CD14-positive monocyte (primary cell): ENCODE results near the gene SYDE2. TPM values are rescaled to one million over a fixed set of nuclear protein-coding genes. Genes with fewer than 3 reads are reported as not detected.

ENCODE experiments used
- DNase-seq, 3 donors: peaks; one replicate each; pipeline ENCODE4 v3.0.0-alpha.2; 2011 to 2022
- H2AFZ ChIP-seq: 2 replicates; pipeline ENCODE4 v1.6.0; 2012; ENCODE audit warnings: mild to moderate bottlenecking, low read depth, low read length, inconsistent platforms; ENCODE audit not compliant: insufficient read depth, poor library complexity, severe bottlenecking
- H3K27ac ChIP-seq, 2 donors: 1 replicate in 1 of 2; 2 replicates in 1 of 2; pipeline ENCODE4 v1.5.1; 2012 to 2013; ENCODE audit warnings: low read length in 2 of 2, control low read depth in 1 of 2, inconsistent platforms in 1 of 2, low read depth in 1 of 2, mild to moderate bottlenecking in 1 of 2
- H3K27me3 ChIP-seq, 2 donors: one replicate each; pipeline versions ENCODE4 v1.6.0 to v1.6.1; 2011 to 2013; ENCODE audit warnings: low read length in 2 of 2; ENCODE audit not compliant: control insufficient read depth in 2 of 2, insufficient read depth in 2 of 2
- H3K36me3 ChIP-seq, 2 donors: replicated peaks in 1 of 2; 1 replicate in 1 of 2; 2 replicates in 1 of 2; pipeline versions ENCODE4 v1.5.1 to v1.6.1; 2012 to 2013; ENCODE audit warnings: low read length in 2 of 2, control low read depth in 1 of 2, inconsistent platforms in 1 of 2, mild to moderate bottlenecking in 1 of 2; ENCODE audit not compliant: insufficient read depth in 2 of 2, control insufficient read depth in 1 of 2
- H3K4me1 ChIP-seq, 2 donors: 1 replicate in 1 of 2; 2 replicates in 1 of 2; pipeline versions ENCODE4 v1.5.1 to v1.6.1; 2012 to 2013; ENCODE audit warnings: low read length in 2 of 2, control low read depth in 1 of 2, inconsistent platforms in 1 of 2, mild to moderate bottlenecking in 1 of 2, moderate library complexity in 1 of 2; ENCODE audit not compliant: insufficient read depth in 2 of 2, control insufficient read depth in 1 of 2
- H3K4me2 ChIP-seq: replicated peaks from 2 replicates; pipeline ENCODE3; 2012; ENCODE audit warnings: low read length, moderate library complexity, mild to moderate bottlenecking; ENCODE audit not compliant: poor library complexity, severe bottlenecking; ENCODE audit errors: extremely low read depth
- H3K4me3 ChIP-seq, 3 experiments: fragments of 200-600 bp in 1 of 3; sonication (generic) in 1 of 3; replicated peaks in 1 of 3; 1 replicate in 2 of 3; 2 replicates in 1 of 3; pipeline ENCODE4 v1.5.1; 2011 to 2013; ENCODE audit warnings: low read length in 3 of 3, mild to moderate bottlenecking in 3 of 3, control low read depth in 2 of 3, low read depth in 2 of 3, inconsistent platforms in 1 of 3, moderate library complexity in 1 of 3
- H3K79me2 ChIP-seq: 2 replicates; pipeline ENCODE4 v1.6.0; 2012; ENCODE audit warnings: mild to moderate bottlenecking, control low read depth, inconsistent platforms, low read length, moderate library complexity; ENCODE audit not compliant: insufficient read depth
- H3K9ac ChIP-seq: 2 replicates; pipeline ENCODE4 v1.6.0; 2017; ENCODE audit warnings: low read length, mild to moderate bottlenecking; ENCODE audit not compliant: insufficient read depth, poor library complexity, severe bottlenecking
- H3K9me3 ChIP-seq, 2 donors: replicated peaks in 1 of 2; 1 replicate in 1 of 2; 2 replicates in 1 of 2; pipeline versions ENCODE4 v1.5.1 to v1.6.1; 2012 to 2013; ENCODE audit warnings: low read length in 2 of 2, control low read depth in 1 of 2; ENCODE audit not compliant: control insufficient read depth in 1 of 2, insufficient read depth in 1 of 2
- H4K20me1 ChIP-seq: 2 replicates; pipeline ENCODE4 v1.6.0; 2012; ENCODE audit warnings: mild to moderate bottlenecking, low read length, control low read depth, moderate library complexity; ENCODE audit not compliant: insufficient read depth
- H3K27ac Mint-ChIP-seq, 7 donors: one replicate each; pipeline ENCODE4 v1.8.0; 2020; ENCODE audit warnings: mild to moderate bottlenecking in 7 of 7, mixed read lengths in 7 of 7, moderate library complexity in 6 of 7, inconsistent platforms in 2 of 7
- H3K27me3 Mint-ChIP-seq, 3 donors: one replicate each; pipeline ENCODE4 v1.8.0; 2021 to 2022; ENCODE audit warnings: low read depth in 3 of 3, mild to moderate bottlenecking in 3 of 3, mixed read lengths in 3 of 3, moderate library complexity in 3 of 3, inconsistent platforms in 1 of 3
- H3K36me3 Mint-ChIP-seq, 2 donors: one replicate each; pipeline ENCODE4 v1.8.0; 2020; ENCODE audit warnings: mixed read lengths in 2 of 2, inconsistent platforms in 1 of 2, mild to moderate bottlenecking in 1 of 2
- H3K4me1 Mint-ChIP-seq: one replicate; pipeline ENCODE4 v1.8.0; 2020; ENCODE audit warnings: mild to moderate bottlenecking, mixed read lengths
- H3K4me3 Mint-ChIP-seq, 2 donors: one replicate each; pipeline ENCODE4 v1.8.0; 2020; ENCODE audit warnings: mild to moderate bottlenecking in 2 of 2, mixed read lengths in 2 of 2, moderate library complexity in 1 of 2
- H3K9me3 Mint-ChIP-seq, 7 donors: one replicate each; pipeline ENCODE4 v1.8.0; 2020 to 2022; ENCODE audit warnings: mixed read lengths in 7 of 7, mild to moderate bottlenecking in 6 of 7, moderate library complexity in 6 of 7, inconsistent platforms in 2 of 7
- WGBS: methylation state at CpG from one replicate; pipeline ENCODE4 v1.1.5; 2013; ENCODE audit warnings: missing lambda C conversion rate; ENCODE audit not compliant: insufficient coverage; 5-methylcytosine and 5-hydroxymethylcytosine counted together
- intact Hi-C, 2 donors: fragments of 100-400 bp; cut with micrococcal nuclease; formaldehyde crosslinking; loops; one replicate each; pipeline versions ENCODE4 v1.15.0 to v1.15.1; 2023
- polyA plus RNA-seq, 3 donors: library from polyadenylated mRNA; depleted of rRNA in 1 of 3; unstranded in 2 of 3; stranded (reverse) in 1 of 3; fragments of 300-500 nt in 2 of 3; fragments of >200 nt in 1 of 3; fragmentation: Illumina TruSeq in 2 of 3; gene quantifications; 1 replicate in 2 of 3; 2 replicates in 1 of 3; pipeline ENCODE4 v1.2.3, GENCODE V29; 2012 to 2021
- TF ChIP-seq, protein P1 (sequence below): fragments of 200-600 bp; IDR thresholded peaks from one replicate; pipeline ENCODE4 v1.8.0; 2022; ENCODE audit warnings: antibody characterized with exemption, mild to moderate bottlenecking

SYDE2 gene
- polyA plus RNA-seq, 3 donors: not detected

GRCh38 chr1:85245891-85246290, 45.1 kb upstream of the SYDE2 start:
- Histone ChIP-seq H3K9me3 (no peaks in the 10 kb centered on the region), H3K9ac (no peak overlapping the region), H3K4me2 (no peak overlapping the region), H3K36me3 (peaks cover 0 to 6% of the 10 kb centered on the region in 2 donors), H3K79me2 (no peaks in the 10 kb centered on the region), H3K4me3 (no peak overlapping the region), H3K27ac (no peak overlapping the region), H3K27me3 (no peaks in the 10 kb centered on the region), H3K4me1 (no peaks in the 10 kb centered on the region), H4K20me1 (no peaks in the 10 kb centered on the region), H2AFZ (no peak overlapping the region)
- Mint-ChIP-seq H3K36me3 (peaks cover 4% of the 10 kb centered on the region in 2 donors), H3K27ac (no peak overlapping the region), H3K4me3 (no peak overlapping the region), H3K4me1 (peaks cover 2% of the 10 kb centered on the region), H3K27me3 (no peaks in the 10 kb centered on the region), H3K9me3 (peaks cover 0 to 9% (median 4%) of the 10 kb centered on the region in 7 donors)
- DNase-seq: no peak
- TF ChIP-seq, protein P1, sequence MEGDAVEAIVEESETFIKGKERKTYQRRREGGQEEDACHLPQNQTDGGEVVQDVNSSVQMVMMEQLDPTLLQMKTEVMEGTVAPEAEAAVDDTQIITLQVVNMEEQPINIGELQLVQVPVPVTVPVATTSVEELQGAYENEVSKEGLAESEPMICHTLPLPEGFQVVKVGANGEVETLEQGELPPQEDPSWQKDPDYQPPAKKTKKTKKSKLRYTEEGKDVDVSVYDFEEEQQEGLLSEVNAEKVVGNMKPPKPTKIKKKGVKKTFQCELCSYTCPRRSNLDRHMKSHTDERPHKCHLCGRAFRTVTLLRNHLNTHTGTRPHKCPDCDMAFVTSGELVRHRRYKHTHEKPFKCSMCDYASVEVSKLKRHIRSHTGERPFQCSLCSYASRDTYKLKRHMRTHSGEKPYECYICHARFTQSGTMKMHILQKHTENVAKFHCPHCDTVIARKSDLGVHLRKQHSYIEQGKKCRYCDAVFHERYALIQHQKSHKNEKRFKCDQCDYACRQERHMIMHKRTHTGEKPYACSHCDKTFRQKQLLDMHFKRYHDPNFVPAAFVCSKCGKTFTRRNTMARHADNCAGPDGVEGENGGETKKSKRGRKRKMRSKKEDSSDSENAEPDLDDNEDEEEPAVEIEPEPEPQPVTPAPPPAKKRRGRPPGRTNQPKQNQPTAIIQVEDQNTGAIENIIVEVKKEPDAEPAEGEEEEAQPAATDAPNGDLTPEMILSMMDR: no peak
- WGBS: 71% methylated on average over 1 of the region's 1 CpG
- intact Hi-C loops: no loop called here

DNA sequence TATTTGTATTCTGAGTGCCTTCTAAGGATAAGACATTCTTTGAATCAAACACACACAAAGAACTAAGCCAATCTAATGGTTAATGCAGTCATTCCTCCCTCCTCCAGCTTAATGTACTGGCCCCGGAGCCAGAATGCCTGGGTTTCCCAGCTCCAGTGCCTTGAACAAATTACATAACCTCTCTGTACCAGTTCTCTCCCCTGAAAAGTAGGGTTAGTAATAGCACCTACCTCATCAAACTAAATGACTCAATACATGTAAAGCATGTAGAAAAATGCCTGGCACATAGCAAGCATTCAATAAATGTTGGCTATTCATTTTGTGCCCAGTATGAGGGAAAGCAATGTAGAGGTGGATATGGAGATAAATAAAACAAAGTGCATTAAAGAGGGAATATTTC, 44.6 kb upstream of the SYDE2 start:
- no peak overlapping the region for H3K4me2 ChIP-seq
- H3K36me3 ChIP-seq: peaks cover 0 to 1% of the 10 kb centered on the region in 2 donors
- H2AFZ ChIP-seq: no peak overlapping the region
- Mint-ChIP-seq H3K9me3 (peaks cover 0 to 9% (median 4%) of the 10 kb centered on the region in 7 donors), H3K27me3 (no peaks in the 10 kb centered on the region), H3K4me1 (peaks cover 3% of the 10 kb centered on the region), H3K27ac (no peak overlapping the region), H3K36me3 (peaks cover 1 to 3% of the 10 kb centered on the region in 2 donors), H3K4me3 (no peak overlapping the region)
- H3K4me1 ChIP-seq: no peaks in the 10 kb centered on the region
- H3K4me3 ChIP-seq: no peak overlapping the region
- no peak overlapping the region for H3K9ac ChIP-seq
- no peaks in the 10 kb centered on the region for H4K20me1 ChIP-seq
- H3K27ac ChIP-seq: no peak overlapping the region
- no peaks in the 10 kb centered on the region for H3K27me3 ChIP-seq
- no CpG with 5 or more reads among the region's 1 CpG for WGBS
- TF ChIP-seq, protein P1: no peak
- no peak for DNase-seq
- H3K9me3 ChIP-seq: no peaks in the 10 kb centered on the region
- H3K79me2 ChIP-seq: no peaks in the 10 kb centered on the region
- intact Hi-C loops: no loop called here
